ENCODE results near the gene SIPA1L3. TPM values are rescaled to one million over a fixed set of nuclear protein-coding genes. Genes with fewer than 3 reads are reported as not detected.

Gene SIPA1L3
- total and polyA plus RNA-seq, 2 experiments from 2014 or later, result 13.7 to 23.3 TPM

- Histone ChIP-seq H3K79me2 (peaks cover 38% of the 10 kb centered on the region), H3K9me2 (replicated peaks; ENCODE audit: insufficient read depth) (no peaks in the 10 kb centered on the region), H3K4me2 (peak within 1 kb of the TSS; percentile 93), H3K27me3 (no peaks in the 10 kb centered on the region), H4K20me1 (ENCODE audit: insufficient read depth, poor library complexity, severe bottlenecking) (no peaks in the 10 kb centered on the region), H2AFZ (peak within 1 kb of the TSS; percentile 93), H3K9me3 (ENCODE audit: low read depth) (no peaks in the 10 kb centered on the region), H3K4me1 (ENCODE audit: insufficient read depth) (no peaks in the 10 kb centered on the region), H3K4me3 (peak within 1 kb of the TSS; percentile 76), H3K36me3 (replicated peaks; ENCODE audit: insufficient read depth, low read depth) (no peaks in the 10 kb centered on the region), H3K27ac (peak within 1 kb of the TSS; percentile 90)
- peak; percentile 25 for TF ChIP-seq CTCF (IDR thresholded peaks at IDR 0.05; ENCODE audit: poor library complexity)
- TF ChIP-seq EZH2phosphoT487 (IDR thresholded peaks at IDR 0.05; ENCODE audit: low read depth, severe bottlenecking, unreplicated experiment), result no peak
- DNase-seq (ENCODE audit: low spot score), result peak; percentile 77
- WGBS (ENCODE audit: low lambda C conversion rate, missing lambda C conversion rate), result 5% methylated on average over 56 of the region's 63 CpGs
Observed at GRCh38 chr19:37905946-37906868, 801 bp upstream of the SIPA1L3 start, which contains the start of gene WDR87. TSS of gene WDR87 (minus strand) at chr19:37906594. CDS start at chr19:37898239, 8,355 bp downstream.

- no peak for TF ChIP-seq EZH2 (IDR thresholded peaks at IDR 0.05; ENCODE audit: borderline replicate concordance)
- TF ChIP-seq EZH2phosphoT487 (IDR thresholded peaks at IDR 0.05; ENCODE audit: low read depth, severe bottlenecking, unreplicated experiment), result no peak
- no peak for TF ChIP-seq CTCF (IDR thresholded peaks at IDR 0.05; ENCODE audit: poor library complexity)
- Histone ChIP-seq H3K27ac (peak overlapping the region; percentile 61), H3K36me3 (replicated peaks; ENCODE audit: insufficient read depth, low read depth) (no peaks in the 10 kb centered on the region), H3K27me3 (no peaks in the 10 kb centered on the region), H3K9me2 (replicated peaks; ENCODE audit: insufficient read depth) (no peaks in the 10 kb centered on the region), H2AFZ (peak overlapping the region; percentile 55), H3K4me3 (peak overlapping the region; percentile 71), H4K20me1 (ENCODE audit: insufficient read depth, poor library complexity, severe bottlenecking) (no peaks in the 10 kb centered on the region), H3K4me1 (ENCODE audit: insufficient read depth) (no peaks in the 10 kb centered on the region), H3K4me2 (peak overlapping the region; percentile 93), H3K79me2 (peaks cover 54% of the 10 kb centered on the region), H3K9me3 (ENCODE audit: low read depth) (no peaks in the 10 kb centered on the region)
- DNase-seq (ENCODE audit: low spot score), result no peak
- 31% methylated on average over 13 of the region's 13 CpGs for WGBS (ENCODE audit: low lambda C conversion rate, missing lambda C conversion rate)
Observed at GRCh38 chr19:37907735-37908455, 887 bp downstream of the SIPA1L3 start.

DNA sequence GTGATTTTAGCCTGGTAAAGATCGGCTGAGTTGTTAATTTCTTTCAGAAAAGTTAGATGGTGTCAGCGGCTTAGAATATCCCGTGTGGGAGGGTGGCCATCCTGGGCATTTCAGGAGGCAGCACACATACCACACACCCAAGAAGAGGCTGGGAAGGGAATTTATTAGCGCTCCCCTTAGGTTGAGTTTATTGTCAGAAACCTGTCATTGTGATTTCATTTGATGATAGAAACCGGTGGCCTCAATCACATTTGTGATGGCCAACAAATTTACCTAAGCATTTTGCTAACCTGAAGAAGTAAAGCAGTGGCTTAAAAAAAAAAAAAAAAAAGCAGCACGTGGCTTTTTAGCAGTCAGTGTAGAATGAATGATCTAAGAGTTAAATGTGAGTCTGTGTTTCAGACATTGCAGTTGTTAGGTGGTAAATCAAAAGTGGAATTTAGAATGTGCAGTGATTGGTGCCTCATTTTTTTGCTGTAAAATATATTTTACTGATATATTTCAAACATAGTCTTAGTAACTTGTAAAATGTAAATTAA lies 2.7 kb downstream of the SIPA1L3 start:
- H3K9me2 ChIP-seq (replicated peaks; ENCODE audit: insufficient read depth), result no peaks in the 10 kb centered on the region
- H3K4me3 ChIP-seq, result no peak overlapping the region
- no peak for DNase-seq (ENCODE audit: low spot score)
- H4K20me1 ChIP-seq (ENCODE audit: insufficient read depth, poor library complexity, severe bottlenecking), result no peaks in the 10 kb centered on the region
- H3K27me3 ChIP-seq, result no peaks in the 10 kb centered on the region
- H2AFZ ChIP-seq, result no peak overlapping the region
- no peak overlapping the region for H3K27ac ChIP-seq
- H3K9me3 ChIP-seq (ENCODE audit: low read depth), result no peaks in the 10 kb centered on the region
- no peaks in the 10 kb centered on the region for H3K36me3 ChIP-seq (replicated peaks; ENCODE audit: insufficient read depth, low read depth)
- WGBS (ENCODE audit: low lambda C conversion rate, missing lambda C conversion rate), result 77% methylated on average over 6 of the region's 6 CpGs
- H3K79me2 ChIP-seq, result peaks cover 59% of the 10 kb centered on the region
- no peak for TF ChIP-seq CTCF (IDR thresholded peaks at IDR 0.05; ENCODE audit: poor library complexity)
- TF ChIP-seq EZH2phosphoT487 (IDR thresholded peaks at IDR 0.05; ENCODE audit: low read depth, severe bottlenecking, unreplicated experiment), result no peak
- no peak for TF ChIP-seq EZH2 (IDR thresholded peaks at IDR 0.05; ENCODE audit: borderline replicate concordance)
- H3K4me2 ChIP-seq, result no peak overlapping the region
- H3K4me1 ChIP-seq (ENCODE audit: insufficient read depth), result no peaks in the 10 kb centered on the region
